ENCODE measurements around the gene F12. TPM values are rescaled to one million over a fixed set of nuclear protein-coding genes. Genes with fewer than 3 reads are reported as not detected.

Gene F12
- total RNA-seq, 1 experiment from 2014 or later, result 16.5 TPM

GRCh38 chr5:177444106-177445051 lies 35.0 kb upstream of the F12 start:
- Mint-ChIP-seq H3K27ac (ENCODE audit: low read depth, unreplicated experiment) (peak overlapping the region; percentile 37), H3K36me3 (ENCODE audit: insufficient read depth, unreplicated experiment) (peaks cover 46% of the 10 kb centered on the region), H3K4me1 (ENCODE audit: insufficient read depth, unreplicated experiment) (peaks cover 21% of the 10 kb centered on the region), H3K4me3 (ENCODE audit: unreplicated experiment) (peak overlapping the region; percentile 19), H3K9me3 (ENCODE audit: unreplicated experiment) (no peaks in the 10 kb centered on the region), H3K27me3 (ENCODE audit: insufficient read depth, unreplicated experiment) (no peaks in the 10 kb centered on the region)
- no TSS peak for BruUV-seq (replicated peaks)
- TF ChIP-seq, protein P1, sequence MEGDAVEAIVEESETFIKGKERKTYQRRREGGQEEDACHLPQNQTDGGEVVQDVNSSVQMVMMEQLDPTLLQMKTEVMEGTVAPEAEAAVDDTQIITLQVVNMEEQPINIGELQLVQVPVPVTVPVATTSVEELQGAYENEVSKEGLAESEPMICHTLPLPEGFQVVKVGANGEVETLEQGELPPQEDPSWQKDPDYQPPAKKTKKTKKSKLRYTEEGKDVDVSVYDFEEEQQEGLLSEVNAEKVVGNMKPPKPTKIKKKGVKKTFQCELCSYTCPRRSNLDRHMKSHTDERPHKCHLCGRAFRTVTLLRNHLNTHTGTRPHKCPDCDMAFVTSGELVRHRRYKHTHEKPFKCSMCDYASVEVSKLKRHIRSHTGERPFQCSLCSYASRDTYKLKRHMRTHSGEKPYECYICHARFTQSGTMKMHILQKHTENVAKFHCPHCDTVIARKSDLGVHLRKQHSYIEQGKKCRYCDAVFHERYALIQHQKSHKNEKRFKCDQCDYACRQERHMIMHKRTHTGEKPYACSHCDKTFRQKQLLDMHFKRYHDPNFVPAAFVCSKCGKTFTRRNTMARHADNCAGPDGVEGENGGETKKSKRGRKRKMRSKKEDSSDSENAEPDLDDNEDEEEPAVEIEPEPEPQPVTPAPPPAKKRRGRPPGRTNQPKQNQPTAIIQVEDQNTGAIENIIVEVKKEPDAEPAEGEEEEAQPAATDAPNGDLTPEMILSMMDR (IDR thresholded peaks at IDR 0.05; ENCODE audit: unreplicated experiment), result no peak
- intact Hi-C loops (cut with micrococcal nuclease), result no loop called here
- ChIA-PET POLR2A (interaction anchor here (5.6 to 17.7 kb wide), 2 partner anchors 11 to 16 kb away, joined by 44 to 217 read pairs; partner anchors contain the start of gene GRK6), CTCF (interaction anchor here (0.5 to 5.2 kb wide), 6 partner anchors 11 to 155 kb away, joined by 3 to 54 read pairs (median 24); partner anchors contain the start of gene GRK6)
- DNase-seq (ENCODE audit: unreplicated experiment), result no peak

- ChIA-PET CTCF (interaction anchor here (0.5 to 5.2 kb wide), 7 partner anchors 12 to 333 kb away, joined by 3 to 54 read pairs (median 23); partner anchors contain the start of gene GRK6), POLR2A (interaction anchor here (5.6 to 17.7 kb wide), 2 partner anchors 12 to 15 kb away, joined by 44 to 217 read pairs; partner anchors contain the start of gene GRK6)
- DNase-seq (ENCODE audit: unreplicated experiment), result no peak
Observed at GRCh38 chr5:177443144-177443983, 34.0 kb upstream of the F12 start.

DNA sequence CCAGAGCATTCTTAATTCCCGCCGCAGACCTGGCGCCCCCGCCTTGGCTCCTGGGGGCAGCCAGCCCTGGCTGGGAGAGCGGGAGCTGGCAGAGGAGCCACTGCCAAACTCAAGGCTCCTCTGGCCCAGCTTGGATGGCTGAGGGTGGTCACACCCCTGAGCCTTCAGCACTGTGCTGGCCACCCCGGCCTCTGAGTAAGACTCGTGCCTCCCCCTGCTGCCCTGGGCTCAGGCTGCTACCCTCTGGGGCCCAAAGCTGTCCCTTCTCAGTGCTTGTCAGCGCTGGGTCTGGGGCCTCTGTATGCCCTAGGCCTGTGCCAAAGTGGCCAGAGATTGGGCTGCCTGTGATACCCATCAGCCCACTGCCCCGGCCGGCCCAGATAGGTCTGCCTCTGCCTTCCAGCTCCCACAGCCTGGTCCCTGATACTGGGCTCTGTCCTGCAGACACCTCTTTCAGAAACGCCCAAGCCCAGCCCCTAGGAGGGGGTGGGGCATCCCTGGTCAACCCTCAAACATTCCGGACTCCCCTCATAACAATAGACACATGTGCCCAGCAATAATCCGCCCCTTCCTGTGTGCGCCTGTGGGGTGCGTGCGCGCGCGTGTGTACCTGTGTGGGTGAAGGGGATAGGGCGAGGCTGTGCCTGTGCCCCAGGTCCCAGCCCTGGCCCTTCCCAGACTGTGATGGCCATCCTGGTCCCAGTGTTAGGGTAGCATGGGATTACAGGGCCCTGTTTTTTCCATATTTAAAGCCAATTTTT lies 32.9 kb upstream of the F12 start:
- Mint-ChIP-seq H3K4me3 (ENCODE audit: unreplicated experiment) (no peak overlapping the region), H3K4me1 (ENCODE audit: insufficient read depth, unreplicated experiment) (peaks cover 12% of the 10 kb centered on the region), H3K36me3 (ENCODE audit: insufficient read depth, unreplicated experiment) (peaks cover 63% of the 10 kb centered on the region), H3K27ac (ENCODE audit: low read depth, unreplicated experiment) (no peak overlapping the region), H3K9me3 (ENCODE audit: unreplicated experiment) (no peaks in the 10 kb centered on the region), H3K27me3 (ENCODE audit: insufficient read depth, unreplicated experiment) (no peaks in the 10 kb centered on the region)
- ChIA-PET CTCF (interaction anchor here (0.6 to 5.2 kb wide), 7 partner anchors 8 to 59 kb away, joined by 3 to 54 read pairs (median 4); no protein-coding TSS in a partner anchor), POLR2A (interaction anchor here (1.0 to 17.7 kb wide), 3 partner anchors 13 to 38 kb away, joined by 3 to 217 read pairs (median 3); partner anchors contain the start of gene GRK6)
- TF ChIP-seq, protein P1 (IDR thresholded peaks at IDR 0.05; ENCODE audit: unreplicated experiment), result no peak
- no peak for DNase-seq (ENCODE audit: unreplicated experiment)
- no TSS peak for BruUV-seq (replicated peaks)
- intact Hi-C loops (cut with micrococcal nuclease), result no loop called here

More at GRCh38 chr5:177443144-177443983, 34.0 kb upstream of the F12 start:
- Mint-ChIP-seq H3K4me3 (ENCODE audit: unreplicated experiment) (no peak overlapping the region), H3K4me1 (ENCODE audit: insufficient read depth, unreplicated experiment) (peaks cover 16% of the 10 kb centered on the region), H3K27ac (ENCODE audit: low read depth, unreplicated experiment) (no peak overlapping the region), H3K36me3 (ENCODE audit: insufficient read depth, unreplicated experiment) (peaks cover 56% of the 10 kb centered on the region), H3K9me3 (ENCODE audit: unreplicated experiment) (no peaks in the 10 kb centered on the region), H3K27me3 (ENCODE audit: insufficient read depth, unreplicated experiment) (no peaks in the 10 kb centered on the region)
- BruUV-seq (replicated peaks), result no TSS peak
- TF ChIP-seq, protein P1 (IDR thresholded peaks at IDR 0.05; ENCODE audit: unreplicated experiment), result no peak
- intact Hi-C loops (cut with micrococcal nuclease), result no loop called here
